NB4 (cell line): ENCODE data around the gene TEFM.
"Not testable (repeated sequence)": the region's sequence is repeated elsewhere in the genome, so short reads cannot be mapped to it uniquely, and the experiment has no call there.

Experiments used
- DNase-seq: peaks from one replicate; pipeline ENCODE4 v3.0.0; 2010; ENCODE audit warnings: low read depth
- H3K4me3 ChIP-seq: one replicate; pipeline ENCODE4 v1.5.1; 2011; ENCODE audit warnings: mild to moderate bottlenecking, low read depth, low read length, moderate library complexity
- CTCF ChIP-seq: IDR thresholded peaks from one replicate; pipeline ENCODE4 v1.5.1; 2012; ENCODE audit warnings: low read depth, low read length
- MAX ChIP-seq: IDR thresholded peaks from 2 replicates; pipeline ENCODE4 v1.6.1; 2011; ENCODE audit warnings: low read depth, low read length
- MYC ChIP-seq: IDR thresholded peaks from 2 replicates; pipeline ENCODE4 v1.6.1; 2011; ENCODE audit warnings: low read depth, low read length
- POLR2A ChIP-seq: IDR thresholded peaks from 2 replicates; pipeline ENCODE4 v1.6.1; 2011; ENCODE audit warnings: mild to moderate bottlenecking; ENCODE audit not compliant: insufficient read length; ENCODE audit errors: extremely low read depth

Gene TEFM

GRCh38 chr17:30950189-30950588 is 44.2 kb upstream of the TEFM start:
- TF ChIP-seq CTCF (no peak), MYC (no peak), MAX (no peak), POLR2A (no peak)
- no peak for DNase-seq
- H3K4me3 ChIP-seq, result no peak overlapping the region

GRCh38 chr17:30947796-30948195 is 41.8 kb upstream of the TEFM start:
- no peak for TF ChIP-seq POLR2A
- no peak for TF ChIP-seq MYC
- TF ChIP-seq MAX, result no peak
- no peak for TF ChIP-seq CTCF
- H3K4me3 ChIP-seq, result no peak overlapping the region
- no peak for DNase-seq

- no peak overlapping the region for H3K4me3 ChIP-seq
- TF ChIP-seq MYC (no peak), POLR2A (no peak), CTCF (no peak), MAX (no peak)
- no peak for DNase-seq
Observed at GRCh38 chr17:30942308-30943079, 36.5 kb upstream of the TEFM start.

- TF ChIP-seq MYC, result no peak
- no peak for TF ChIP-seq POLR2A
- TF ChIP-seq MAX, result no peak
- no peak for TF ChIP-seq CTCF
- no peak for DNase-seq
- no peak overlapping the region for H3K4me3 ChIP-seq
Observed at GRCh38 chr17:30939051-30939689, 33.1 kb upstream of the TEFM start.

- no peak for DNase-seq
- no peak for TF ChIP-seq MYC
- TF ChIP-seq CTCF, result no peak
- TF ChIP-seq MAX, result no peak
- no peak for TF ChIP-seq POLR2A
- H3K4me3 ChIP-seq, result no peak overlapping the region
Observed at GRCh38 chr17:30933966-30934365, 27.9 kb upstream of the TEFM start.

- DNase-seq, H3K4me3 ChIP-seq: not testable (repeated sequence)
Observed at GRCh38 chr17:30931582-30931981, 25.5 kb upstream of the TEFM start.
